Adipocyte (in vitro differentiated cells): ENCODE results near the gene ZIK1.
A peak's percentile ranks its signal among the peaks of the same experiment; 100 is the strongest.

ENCODE experiments used
- DNase-seq: peaks from one replicate; pipeline ENCODE4 v3.0.0-alpha.2; 2015; ENCODE audit warnings: low read depth
- H3K27me3 ChIP-seq: replicated peaks from 2 replicates; pipeline ENCODE4 v1.7.0; 2013; ENCODE audit warnings: mild to moderate bottlenecking, low read length, moderate library complexity; ENCODE audit not compliant: control insufficient read depth, insufficient read depth
- H3K36me3 ChIP-seq: 2 replicates; pipeline ENCODE4 v1.7.0; 2013; ENCODE audit warnings: low read length, mild to moderate bottlenecking, moderate library complexity; ENCODE audit not compliant: control insufficient read depth, insufficient read depth, severe bottlenecking
- H3K4me1 ChIP-seq: 2 replicates; pipeline ENCODE4 v1.7.0; 2013; ENCODE audit warnings: mild to moderate bottlenecking, low read length, moderate library complexity; ENCODE audit not compliant: control insufficient read depth, insufficient read depth
- H3K4me3 ChIP-seq: 2 replicates; pipeline ENCODE4 v1.7.0; 2013; ENCODE audit warnings: mild to moderate bottlenecking, low read length, moderate library complexity
- H3K9ac ChIP-seq: 2 replicates; pipeline ENCODE4 v1.7.0; 2013; ENCODE audit warnings: mild to moderate bottlenecking, low read length, moderate library complexity
- H3K9me3 ChIP-seq: 2 replicates; pipeline ENCODE4 v1.7.0; 2013; ENCODE audit warnings: mild to moderate bottlenecking, low read length, moderate library complexity; ENCODE audit not compliant: control insufficient read depth

The ZIK1 gene

DNA sequence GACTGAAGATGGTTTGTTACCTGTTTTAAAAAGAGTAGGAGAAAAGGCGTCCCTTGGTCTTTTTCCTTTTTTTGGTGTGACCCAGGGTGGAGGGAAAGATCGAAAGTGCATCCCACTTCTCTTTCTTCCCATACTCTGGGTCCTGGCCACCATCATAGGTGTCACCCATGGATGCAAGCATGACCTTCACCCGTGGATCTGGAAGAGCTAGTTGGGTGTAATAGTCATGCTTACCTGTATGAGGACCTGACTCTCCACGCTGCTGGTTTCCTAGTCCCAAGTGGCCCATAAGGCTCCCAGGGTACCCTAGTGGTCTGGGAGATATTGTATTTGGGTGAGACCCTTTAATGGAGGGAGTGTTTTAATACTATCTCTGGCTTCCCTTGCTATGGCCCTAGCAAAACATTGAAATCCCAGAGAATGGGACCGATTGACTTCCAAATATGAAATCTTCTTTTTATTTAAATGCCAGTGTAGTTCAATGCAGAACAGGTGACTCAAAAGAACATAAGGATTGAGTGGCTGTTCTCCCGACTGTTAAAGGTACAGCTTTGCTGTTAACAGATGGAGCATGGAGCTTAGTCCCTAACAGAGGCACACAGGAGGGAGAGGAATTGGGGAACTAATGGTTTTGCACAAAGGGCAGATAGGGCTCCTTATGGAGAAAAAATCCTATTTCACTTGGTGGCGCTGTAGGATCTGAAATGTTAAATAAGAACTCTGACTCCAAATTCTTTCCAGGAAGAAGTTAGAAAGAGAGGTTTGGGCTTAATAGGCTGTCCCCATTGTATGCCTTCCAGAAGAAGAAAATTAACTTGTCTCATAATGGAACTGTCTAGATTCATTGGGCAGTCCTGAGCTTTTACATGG, 17.3 kb upstream of the ZIK1 start:
- no peak overlapping the region for H3K9ac ChIP-seq
- no peaks in the 10 kb centered on the region for H3K27me3 ChIP-seq
- peak; percentile 32 for DNase-seq
- no peaks in the 10 kb centered on the region for H3K4me1 ChIP-seq
- peak overlapping the region; percentile 45 for H3K4me3 ChIP-seq
- peaks cover 99% of the 10 kb centered on the region for H3K9me3 ChIP-seq
- peaks cover 11% of the 10 kb centered on the region for H3K36me3 ChIP-seq

- H3K36me3 ChIP-seq = peaks cover 52% of the 10 kb centered on the region
- H3K9ac ChIP-seq = no peak overlapping the region
- peak overlapping the region; percentile 67 for H3K4me3 ChIP-seq
- H3K9me3 ChIP-seq = peaks cover 99% of the 10 kb centered on the region
- DNase-seq = no peak
- H3K27me3 ChIP-seq = no peaks in the 10 kb centered on the region
- H3K4me1 ChIP-seq = no peaks in the 10 kb centered on the region
Observed at GRCh38 chr19:57570707-57571106, 13.2 kb upstream of the ZIK1 start.

DNA sequence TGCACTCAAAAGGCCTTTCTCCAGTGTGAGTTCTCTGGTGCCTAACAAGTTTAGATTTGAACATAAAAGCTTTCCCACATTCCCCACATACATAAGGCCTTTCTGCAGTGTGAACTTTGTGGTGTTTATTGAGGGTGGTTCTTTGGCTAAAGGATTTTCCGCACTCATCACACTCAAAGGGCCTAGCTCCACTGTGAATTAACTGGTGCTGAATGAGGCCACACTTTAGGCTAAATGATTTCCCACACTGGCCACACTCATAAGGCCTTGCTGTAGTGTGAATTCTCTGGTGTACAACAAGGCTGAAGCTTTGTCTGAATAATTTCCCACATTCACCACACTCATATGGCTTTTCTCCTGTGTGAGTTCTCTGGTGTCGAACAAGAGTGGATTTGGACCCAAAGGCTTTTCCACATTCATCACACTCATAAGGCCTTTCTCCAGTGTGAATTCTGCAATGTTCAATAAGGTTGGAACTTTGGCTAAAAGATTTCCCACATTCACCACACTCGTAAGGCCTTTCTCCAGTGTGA, 11.5 kb upstream of the ZIK1 start:
- no peak for DNase-seq

GRCh38 chr19:57576661-57577060, 7.3 kb upstream of the ZIK1 start:
- no peaks in the 10 kb centered on the region for H3K27me3 ChIP-seq
- H3K4me1 ChIP-seq = peaks cover 10% of the 10 kb centered on the region
- DNase-seq = no peak
- H3K4me3 ChIP-seq = no peak overlapping the region
- H3K9ac ChIP-seq = no peak overlapping the region
- peaks cover 51% of the 10 kb centered on the region for H3K36me3 ChIP-seq
- H3K9me3 ChIP-seq = peaks cover 48% of the 10 kb centered on the region

More for the DNA sequence above, 11.5 kb upstream of the ZIK1 start:
- Histone ChIP-seq H3K9me3 (peaks cover 89% of the 10 kb centered on the region), H3K4me3 (peak overlapping the region; percentile 67), H3K27me3 (no peaks in the 10 kb centered on the region), H3K9ac (no peak overlapping the region), H3K36me3 (peaks cover 62% of the 10 kb centered on the region), H3K4me1 (peaks cover 2% of the 10 kb centered on the region)

- H3K9me3 ChIP-seq = peaks cover 31% of the 10 kb centered on the region
- H3K4me3 ChIP-seq = peak within 1 kb of the TSS; percentile 94
- peaks cover 15% of the 10 kb centered on the region for H3K4me1 ChIP-seq
- DNase-seq = peak; percentile 100
- H3K9ac ChIP-seq = peak within 1 kb of the TSS; percentile 90
- H3K36me3 ChIP-seq = peaks cover 31% of the 10 kb centered on the region
- H3K27me3 ChIP-seq = no peaks in the 10 kb centered on the region
Observed at GRCh38 chr19:57578487-57579205, 5.3 kb upstream of the ZIK1 start, which contains the start of gene ZNF416. TSS of gene ZNF416 (minus strand) at chr19:57578911. CDS start at chr19:57578704, 207 bp downstream.

GRCh38 chr19:57583104-57583520, 833 bp upstream of the ZIK1 start:
- peaks cover 3% of the 10 kb centered on the region for H3K9me3 ChIP-seq
- peak overlapping the region; percentile 89 for H3K4me3 ChIP-seq
- H3K36me3 ChIP-seq = no peaks in the 10 kb centered on the region
- no peaks in the 10 kb centered on the region for H3K27me3 ChIP-seq
- peaks cover 14% of the 10 kb centered on the region for H3K4me1 ChIP-seq
- H3K9ac ChIP-seq = no peak overlapping the region
- DNase-seq = no peak

DNA sequence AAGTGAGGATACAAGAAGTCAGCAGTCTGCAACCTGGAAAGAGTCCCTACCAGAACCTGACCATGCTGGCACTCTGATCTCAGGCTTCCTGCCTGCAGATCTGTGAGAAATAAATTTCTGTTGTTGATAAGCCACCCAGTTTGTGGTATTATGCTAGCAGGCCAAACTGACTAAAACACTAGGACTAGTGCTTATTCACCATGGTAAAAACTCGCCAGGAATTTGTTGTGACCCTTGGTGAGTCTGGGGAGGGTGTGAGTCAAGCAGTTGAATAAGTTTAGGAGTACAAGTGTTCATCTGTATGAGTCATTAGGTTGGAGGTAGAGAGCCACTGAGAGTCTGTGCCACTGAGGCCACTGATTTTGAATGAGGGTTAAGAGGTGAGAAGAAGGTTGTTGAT, 3.6 kb downstream of the ZIK1 start:
- DNase-seq = peak; percentile 24
- H3K4me1 ChIP-seq = peaks cover 13% of the 10 kb centered on the region
- H3K4me3 ChIP-seq = no peak overlapping the region
- H3K9me3 ChIP-seq = peaks cover 38% of the 10 kb centered on the region
- peaks cover 31% of the 10 kb centered on the region for H3K36me3 ChIP-seq
- no peaks in the 10 kb centered on the region for H3K27me3 ChIP-seq
- H3K9ac ChIP-seq = no peak overlapping the region

DNA sequence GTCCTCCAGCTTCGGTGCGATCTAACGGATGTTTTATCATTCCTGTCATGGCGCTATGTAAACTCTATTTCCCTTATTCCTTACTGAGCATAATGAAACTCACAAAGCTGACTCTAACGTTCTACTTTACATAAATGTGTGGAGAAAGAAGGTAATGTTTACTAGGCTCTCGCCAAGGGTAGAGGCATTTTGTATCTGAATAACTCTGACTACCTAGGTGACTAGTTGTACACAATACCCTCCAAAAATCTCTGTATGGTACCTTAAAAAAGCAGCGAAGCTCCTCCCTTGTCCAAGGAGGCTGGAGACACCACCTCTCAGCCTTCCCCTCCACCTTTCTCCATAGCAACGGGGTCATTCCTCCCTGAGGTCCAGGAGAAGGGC, 15.4 kb downstream of the ZIK1 start:
- no peak for DNase-seq
- H3K9ac ChIP-seq = no peak overlapping the region
- H3K36me3 ChIP-seq = no peaks in the 10 kb centered on the region
- no peaks in the 10 kb centered on the region for H3K9me3 ChIP-seq
- H3K4me1 ChIP-seq = peaks cover 7% of the 10 kb centered on the region
- H3K4me3 ChIP-seq = peak overlapping the region; percentile 88
- H3K27me3 ChIP-seq = no peaks in the 10 kb centered on the region

DNA sequence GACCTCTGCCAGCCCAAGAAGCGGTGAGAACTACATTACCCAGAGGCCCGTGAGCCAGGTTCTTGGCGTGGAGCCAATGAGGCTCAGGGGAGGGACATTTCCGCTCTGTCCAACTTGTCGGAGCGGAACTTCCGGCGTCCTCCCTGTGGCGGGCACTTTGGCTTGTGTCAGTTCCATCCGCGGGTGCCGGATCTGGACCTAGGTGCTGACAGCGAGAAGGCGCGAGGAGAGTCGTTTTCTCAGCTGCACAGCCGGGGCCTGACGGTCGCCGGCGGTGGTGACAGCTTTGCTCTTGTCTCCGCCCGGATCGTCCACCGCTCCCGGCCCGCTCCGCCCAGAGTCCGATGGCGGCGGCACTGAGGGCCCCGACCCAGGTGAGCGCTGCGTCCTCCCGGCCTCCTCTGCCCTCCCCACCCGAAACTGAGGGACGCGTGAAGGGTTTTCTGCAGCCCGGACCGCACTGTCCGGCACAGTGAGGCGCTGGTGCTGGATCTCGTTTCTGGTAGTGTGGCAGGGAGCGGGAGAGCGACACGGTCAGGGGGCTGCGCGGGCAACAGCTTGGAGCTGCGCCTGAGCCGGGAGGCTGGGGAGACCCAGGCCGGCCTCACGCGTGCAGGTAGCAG, 15.9 kb downstream of the ZIK1 start, which contains the start of gene ZNF530:
Gene ZNF530, plus strand, starts transcription at position 125 of the 623 bp plus-strand sequence. CDS start 4,461 bp downstream, outside the sequence.
- H3K4me1 ChIP-seq = peaks cover 7% of the 10 kb centered on the region
- H3K9me3 ChIP-seq = no peaks in the 10 kb centered on the region
- H3K9ac ChIP-seq = peak within 1 kb of the TSS; percentile 83
- no peaks in the 10 kb centered on the region for H3K27me3 ChIP-seq
- peak within 1 kb of the TSS; percentile 88 for H3K4me3 ChIP-seq
- peak; percentile 96 for DNase-seq
- H3K36me3 ChIP-seq = peaks cover 5% of the 10 kb centered on the region

GRCh38 chr19:57606931-57607330, 23.0 kb downstream of the ZIK1 start:
- H3K9ac ChIP-seq = no peak overlapping the region
- H3K9me3 ChIP-seq = no peaks in the 10 kb centered on the region
- no peaks in the 10 kb centered on the region for H3K4me1 ChIP-seq
- H3K4me3 ChIP-seq = no peak overlapping the region
- H3K36me3 ChIP-seq = peaks cover 27% of the 10 kb centered on the region
- no peak for DNase-seq
- no peaks in the 10 kb centered on the region for H3K27me3 ChIP-seq

DNA sequence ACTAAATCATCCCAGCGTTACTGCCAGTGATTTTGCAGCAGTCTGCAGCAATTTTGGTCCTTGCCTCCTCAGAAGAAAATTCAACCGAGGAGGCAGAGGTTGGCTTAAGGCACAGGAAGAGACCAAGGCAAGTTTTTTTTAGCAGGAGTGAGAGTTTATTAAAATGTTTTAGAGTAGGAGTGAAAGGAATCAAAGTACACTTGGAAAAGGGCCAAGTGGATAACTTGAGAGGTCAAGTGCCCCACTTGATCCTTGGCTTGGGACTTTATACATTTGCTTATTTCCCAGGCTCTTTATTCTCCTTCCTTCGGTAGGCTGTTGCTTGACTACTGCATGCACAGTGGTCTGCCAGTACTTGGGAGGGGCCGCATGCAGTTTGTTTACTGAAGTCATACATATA, 27.2 kb downstream of the ZIK1 start:
- Histone ChIP-seq H3K9me3 (peaks cover 13% of the 10 kb centered on the region), H3K9ac (no peak overlapping the region)

More for the DNA sequence above, 27.2 kb downstream of the ZIK1 start:
- Histone ChIP-seq H3K27me3 (no peaks in the 10 kb centered on the region), H3K4me1 (peaks cover 10% of the 10 kb centered on the region), H3K4me3 (no peak overlapping the region), H3K36me3 (peaks cover 14% of the 10 kb centered on the region)
- no peak for DNase-seq
